Neural cell (in vitro differentiated cells): ENCODE results near the gene KIFC3. TPM values are rescaled to one million over a fixed set of nuclear protein-coding genes. Genes with fewer than 3 reads are reported as not detected.

Experiments
- H2AFZ ChIP-seq: fragments of 200-600, 300-800 bp; sonication (generic), shearing (Covaris generic); 2 replicates; pipeline ENCODE4 v1.6.0; 2014; ENCODE audit warnings: low read depth, mild to moderate bottlenecking, antibody characterized with exemption, low read length, moderate library complexity
- H3F3A ChIP-seq: fragments of 200-600 bp; shearing (Covaris generic); 2 replicates; pipeline ENCODE4 v1.6.1; 2016; ENCODE audit warnings: mild to moderate bottlenecking, moderate library complexity, mixed read lengths, antibody characterized with exemption, low read length; ENCODE audit not compliant: insufficient read depth, poor library complexity, severe bottlenecking
- H3K27ac ChIP-seq: fragments of 200-600, 300-800 bp; sonication (generic), shearing (Covaris generic); 2 replicates; pipeline ENCODE4 v1.5.1; 2014; ENCODE audit warnings: mild to moderate bottlenecking, low read length, moderate library complexity
- H3K27me3 ChIP-seq: fragments of 300-800, 200-600 bp; sonication (generic), shearing (Covaris generic); 2 replicates; pipeline ENCODE4 v1.6.0; 2014; ENCODE audit warnings: mild to moderate bottlenecking, low read depth, low read length, moderate library complexity; ENCODE audit not compliant: insufficient read depth
- H3K36me3 ChIP-seq: fragments of 300-800, 200-600 bp; sonication (generic), shearing (Covaris generic); 2 replicates; pipeline ENCODE4 v1.5.1; 2014; ENCODE audit warnings: mild to moderate bottlenecking, antibody characterized with exemption, low read length, moderate library complexity; ENCODE audit not compliant: insufficient read depth
- H3K4me2 ChIP-seq: fragments of 300-800, 200-600 bp; sonication (generic), shearing (Covaris generic); 2 replicates; pipeline ENCODE4 v1.6.0; 2014; ENCODE audit warnings: mild to moderate bottlenecking, low read length
- H3K4me3 ChIP-seq: fragments of 300-800, 200-600 bp; sonication (generic), shearing (Covaris generic); 2 replicates; pipeline ENCODE4 v1.5.1; 2014; ENCODE audit warnings: mild to moderate bottlenecking, low read length, moderate library complexity
- H3K79me2 ChIP-seq: fragments of 200-600 bp; shearing (Covaris generic); replicated peaks from 2 replicates; pipeline ENCODE4 v1.6.0; 2014; ENCODE audit warnings: mild to moderate bottlenecking, low read length, moderate library complexity; ENCODE audit not compliant: insufficient read depth
- H3K9ac ChIP-seq: fragments of 300-800, 200-600 bp; sonication (generic), shearing (Covaris generic); 2 replicates; pipeline ENCODE4 v1.6.1; 2016; ENCODE audit warnings: mild to moderate bottlenecking, low read length, mixed read lengths
- H3K9me2 ChIP-seq: fragments of 200-600 bp; shearing (Covaris generic); 2 replicates; pipeline ENCODE4 v1.6.1; 2016; ENCODE audit warnings: mild to moderate bottlenecking, low read length, mixed read lengths; ENCODE audit not compliant: insufficient read depth
- H3K9me3 ChIP-seq: fragments of 200-600, 300-800 bp; sonication (generic), shearing (Covaris generic); 2 replicates; pipeline ENCODE4 v1.6.1; 2016; ENCODE audit warnings: mild to moderate bottlenecking, mixed run types, low read length, moderate library complexity, mixed read lengths
- H4K20me1 ChIP-seq: fragments of 200-600 bp; shearing (Covaris generic); 2 replicates; pipeline ENCODE4 v1.6.1; 2016; ENCODE audit warnings: mild to moderate bottlenecking, mixed run types; ENCODE audit not compliant: insufficient read depth
- CTCF ChIP-seq: fragments of 450-650 bp; IDR thresholded peaks from 2 replicates; pipeline ENCODE4 v1.5.1; 2014; ENCODE audit warnings: antibody characterized with exemption, mild to moderate bottlenecking, moderate library complexity; ENCODE audit not compliant: poor library complexity, severe bottlenecking
- EP300 ChIP-seq: fragments of 450-650 bp; conservative IDR thresholded peaks from 2 replicates; pipeline ENCODE4 v1.6.1; 2014; ENCODE audit warnings: antibody characterized with exemption, mild to moderate bottlenecking, moderate library complexity; ENCODE audit not compliant: poor library complexity, severe bottlenecking
- EZH2 ChIP-seq: fragments of 200-600, 300-800 bp; shearing (Covaris generic), sonication (generic); IDR thresholded peaks from 2 replicates; pipeline ENCODE4 v1.6.1; 2014; ENCODE audit warnings: antibody characterized with exemption, low read length, borderline replicate concordance, mild to moderate bottlenecking; ENCODE audit not compliant: insufficient read depth, poor library complexity, severe bottlenecking
- MXI1 ChIP-seq: fragments of 450-650 bp; conservative IDR thresholded peaks from 2 replicates; pipeline ENCODE4 v1.6.1; 2014; ENCODE audit warnings: antibody characterized with exemption, mild to moderate bottlenecking; ENCODE audit not compliant: poor library complexity, severe bottlenecking
- POLR2AphosphoS5 ChIP-seq: IDR thresholded peaks from 2 replicates; pipeline ENCODE4 v1.6.1; 2012
- RAD21 ChIP-seq: fragments of 450-650 bp; conservative IDR thresholded peaks from 2 replicates; pipeline ENCODE4 v1.6.1; 2014; ENCODE audit warnings: antibody characterized with exemption, mild to moderate bottlenecking, moderate library complexity
- REST ChIP-seq: IDR thresholded peaks from 2 replicates; pipeline ENCODE4 v1.6.1; 2012; ENCODE audit warnings: borderline replicate concordance
- SMC3 ChIP-seq: fragments of 450-650 bp; conservative IDR thresholded peaks from 2 replicates; pipeline ENCODE4 v1.6.1; 2014; ENCODE audit warnings: antibody characterized with exemption, mild to moderate bottlenecking, moderate library complexity; ENCODE audit not compliant: poor library complexity
- TAF1 ChIP-seq: IDR thresholded peaks from 2 replicates; pipeline ENCODE4 v1.6.1; 2012; ENCODE audit warnings: low read depth
- polyA plus RNA-seq: library from polyadenylated mRNA; depleted of rRNA; stranded (reverse); fragments of >200 nt; gene quantifications from 2 replicates; pipeline ENCODE4 v1.2.3, GENCODE V29; 2014

The KIFC3 gene
- polyA plus RNA-seq, 1 donor from 2014 or later: 29.7 TPM

- Histone ChIP-seq H3K9ac (no peak overlapping the region), H3K9me2 (no peaks in the 10 kb centered on the region), H4K20me1 (no peaks in the 10 kb centered on the region), H2AFZ (no peak overlapping the region), H3K9me3 (no peaks in the 10 kb centered on the region), H3K79me2 (no peaks in the 10 kb centered on the region), H3K36me3 (no peaks in the 10 kb centered on the region), H3K4me3 (no peak overlapping the region), H3K27ac (no peak overlapping the region), H3F3A (no peaks in the 10 kb centered on the region), H3K4me2 (no peak overlapping the region), H3K27me3 (no peaks in the 10 kb centered on the region)
- no peak for TF ChIP-seq POLR2AphosphoS5
- TF ChIP-seq SMC3: no peak
- TF ChIP-seq REST: no peak
- TF ChIP-seq CTCF: no peak
- TF ChIP-seq MXI1: no peak
- TF ChIP-seq RAD21: no peak
- no peak for TF ChIP-seq EP300
- TF ChIP-seq TAF1: no peak
- TF ChIP-seq EZH2: no peak
These were observed 2.9 kb upstream of the KIFC3 start for GRCh38 chr16:57805176-57805575.

- peaks cover 2% of the 10 kb centered on the region for H3K27me3 ChIP-seq
- H3K9ac ChIP-seq: no peak overlapping the region
- no peaks in the 10 kb centered on the region for H3K36me3 ChIP-seq
- TF ChIP-seq CTCF (no peak), RAD21 (no peak), SMC3 (no peak), TAF1 (no peak), REST (no peak), POLR2AphosphoS5 (no peak), EP300 (no peak), MXI1 (no peak), EZH2 (no peak)
- no peaks in the 10 kb centered on the region for H3K9me2 ChIP-seq
- H3F3A ChIP-seq: no peaks in the 10 kb centered on the region
- no peaks in the 10 kb centered on the region for H4K20me1 ChIP-seq
- no peaks in the 10 kb centered on the region for H3K79me2 ChIP-seq
- H3K4me3 ChIP-seq: no peak overlapping the region
- H3K9me3 ChIP-seq: no peaks in the 10 kb centered on the region
- H3K4me2 ChIP-seq: no peak overlapping the region
- H3K27ac ChIP-seq: no peak overlapping the region
- H2AFZ ChIP-seq: no peak overlapping the region
These were observed 2.0 kb upstream of the KIFC3 start for GRCh38 chr16:57804111-57804837.
